Glomerular endothelial cell (primary cell): ENCODE measurements around the gene GMDS. TPM values are rescaled to one million over a fixed set of nuclear protein-coding genes. Genes with fewer than 3 reads are reported as not detected.

Experiments used
- DNase-seq: peaks from one replicate; pipeline ENCODE4 v3.0.0-alpha.2; 2011; ENCODE audit warnings: low read depth, low spot score; ENCODE audit errors: extremely low read depth
- total RNA-seq: library from RNA; depleted of rRNA; stranded (reverse); fragments of >200 nt; gene quantifications from 2 replicates; pipeline ENCODE4 v1.2.3, GENCODE V29; 2015

The GMDS gene
- total RNA-seq, 1 donor from 2014 or later, result 26.3 TPM

DNA sequence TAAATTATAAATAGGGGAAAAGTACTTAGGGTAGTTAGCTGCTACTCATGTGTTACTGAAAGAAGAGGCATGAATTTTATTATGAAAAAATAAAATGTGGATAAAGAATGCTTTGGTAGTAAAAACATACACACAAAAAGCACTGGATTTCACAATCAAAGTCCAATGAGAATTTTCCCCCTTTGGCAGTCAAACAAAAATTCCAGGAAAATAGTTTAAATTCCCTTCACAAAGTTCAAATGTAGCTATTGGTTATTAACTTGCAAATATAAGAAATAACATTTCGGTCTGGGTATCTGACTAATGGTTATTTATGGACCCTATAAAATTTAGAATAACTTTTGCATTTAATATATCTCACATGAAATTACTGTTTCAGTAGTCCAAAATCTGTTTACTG is 425.2 kb downstream of the GMDS start:
- no peak for DNase-seq

GRCh38 chr6:1819007-1819406 is 426.4 kb downstream of the GMDS start:
- no peak for DNase-seq

- no peak for DNase-seq
Observed at GRCh38 chr6:1817033-1817761, 428.2 kb downstream of the GMDS start.

GRCh38 chr6:1815827-1816452 is 429.5 kb downstream of the GMDS start:
- DNase-seq, result no peak

GRCh38 chr6:1814279-1814678 is 431.1 kb downstream of the GMDS start:
- no peak for DNase-seq

GRCh38 chr6:1812487-1812886 is 432.9 kb downstream of the GMDS start:
- DNase-seq, result no peak

GRCh38 chr6:1812034-1812433 is 433.4 kb downstream of the GMDS start:
- no peak for DNase-seq

GRCh38 chr6:1810880-1811279 is 434.5 kb downstream of the GMDS start:
- DNase-seq, result no peak

- DNase-seq, result no peak
Observed at GRCh38 chr6:1809291-1809988, 436.0 kb downstream of the GMDS start.

GRCh38 chr6:1806935-1807334 is 438.5 kb downstream of the GMDS start:
- no peak for DNase-seq

DNA sequence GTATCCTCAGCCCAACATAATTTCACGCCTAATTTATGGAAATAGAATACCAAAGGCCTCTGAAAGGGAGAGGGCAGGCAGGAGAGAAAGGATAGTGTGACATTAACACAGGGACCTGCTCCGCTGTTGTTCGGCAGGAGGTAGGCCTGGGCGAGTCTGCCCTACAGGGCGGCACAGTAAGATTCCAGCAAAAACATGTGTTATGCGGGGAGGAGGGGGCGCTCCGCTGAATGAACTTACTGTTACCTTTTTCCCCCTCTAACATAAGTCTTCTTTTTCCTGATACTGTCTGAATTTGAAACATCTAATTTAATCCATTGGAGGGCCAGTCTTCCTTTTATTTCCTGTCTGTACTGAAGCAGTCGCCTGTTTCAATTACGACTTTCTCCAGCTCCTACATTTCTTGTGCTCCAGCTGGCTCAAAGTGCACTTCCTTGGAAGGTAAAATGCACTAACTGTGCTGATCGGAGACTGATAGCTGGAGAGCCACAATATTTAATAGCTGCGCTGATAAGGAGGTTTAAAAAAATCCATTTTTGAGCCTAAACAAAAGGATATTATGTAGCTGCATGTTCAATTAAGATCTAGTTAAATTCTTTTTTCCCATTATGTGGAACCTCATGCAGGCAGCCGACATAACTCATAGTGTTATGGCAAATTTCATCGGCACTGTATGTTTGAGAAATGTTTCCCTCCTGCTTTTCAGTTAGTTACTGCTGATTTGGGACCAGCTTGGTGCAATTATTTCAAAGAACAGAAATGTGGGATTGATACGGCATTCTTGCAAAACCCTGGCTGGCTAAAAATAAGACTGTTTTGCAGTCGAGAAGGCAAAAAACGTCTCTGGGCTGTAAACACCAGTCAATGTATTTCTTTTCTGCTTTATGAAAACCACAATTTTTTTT is 442.7 kb downstream of the GMDS start:
- no peak for DNase-seq

- no peak for DNase-seq
Observed at GRCh38 chr6:1801401-1801800, 444.0 kb downstream of the GMDS start.

DNA sequence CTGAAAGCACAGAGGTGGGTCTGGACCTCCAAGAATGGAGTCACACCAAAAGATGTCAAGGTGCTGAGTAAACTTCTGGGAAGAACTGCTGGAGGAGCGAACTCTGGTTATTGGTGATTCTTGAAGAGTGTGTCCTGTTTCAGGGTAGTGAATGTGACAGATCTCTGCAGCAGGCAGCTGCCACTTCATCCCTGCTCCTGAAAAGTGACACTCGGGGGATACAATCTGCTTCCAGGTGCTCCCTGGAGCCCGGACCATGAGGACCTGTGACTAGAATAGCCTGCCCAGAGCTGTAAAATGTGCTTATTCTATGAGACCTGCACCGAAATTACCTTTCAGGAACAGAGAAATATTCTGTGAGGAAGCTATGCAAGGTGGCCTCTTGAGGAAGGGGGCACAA is 444.6 kb downstream of the GMDS start:
- DNase-seq, result no peak

DNA sequence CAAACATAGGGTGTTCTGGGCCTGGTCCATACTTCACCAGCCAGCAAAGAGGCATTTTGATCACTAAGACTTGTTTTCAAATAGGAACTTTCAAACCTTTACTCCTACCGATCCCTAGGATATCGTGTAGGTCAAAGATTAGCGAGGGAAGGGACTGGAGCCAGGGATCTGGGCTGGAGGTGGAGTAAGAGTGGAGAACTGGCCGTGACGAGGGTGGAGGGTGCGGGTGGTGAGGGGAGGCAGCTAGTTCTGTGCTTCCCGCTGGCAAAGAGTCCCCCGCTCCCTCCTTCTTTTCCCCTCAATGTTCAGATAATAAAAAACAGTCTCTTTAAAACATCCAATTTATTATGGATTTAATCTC is 446.5 kb downstream of the GMDS start:
- no peak for DNase-seq

DNA sequence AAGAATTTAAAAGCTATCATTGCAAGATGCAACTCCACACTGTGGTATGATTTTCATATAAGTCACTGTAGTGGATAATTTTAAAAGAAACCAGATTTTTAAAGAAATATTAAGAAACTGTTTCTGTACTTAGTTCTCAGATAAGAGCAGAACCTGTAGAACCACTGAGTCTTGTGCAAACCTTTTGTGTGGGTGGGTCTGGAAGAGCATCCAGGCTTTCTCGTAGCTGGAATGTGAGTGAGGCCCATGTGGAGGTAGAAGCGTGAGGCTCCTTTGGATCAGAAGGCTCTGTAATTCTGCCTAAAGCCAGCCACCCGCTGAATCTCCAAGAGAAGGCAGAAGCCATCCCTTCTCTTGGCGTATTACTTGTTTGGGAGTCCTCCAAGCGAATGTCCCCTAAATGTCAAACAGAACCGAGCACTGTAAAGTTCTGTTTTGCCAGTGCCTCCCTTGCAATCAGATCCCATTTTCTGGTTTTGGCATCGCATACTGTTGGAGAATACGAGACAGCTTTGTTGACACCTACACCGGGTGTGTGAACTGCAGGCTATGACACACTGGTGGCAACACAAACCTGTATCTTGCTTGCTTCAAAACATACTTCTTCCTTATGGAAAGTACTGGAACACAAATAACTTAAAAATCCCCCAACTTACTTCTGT is 447.0 kb downstream of the GMDS start:
- no peak for DNase-seq

DNA sequence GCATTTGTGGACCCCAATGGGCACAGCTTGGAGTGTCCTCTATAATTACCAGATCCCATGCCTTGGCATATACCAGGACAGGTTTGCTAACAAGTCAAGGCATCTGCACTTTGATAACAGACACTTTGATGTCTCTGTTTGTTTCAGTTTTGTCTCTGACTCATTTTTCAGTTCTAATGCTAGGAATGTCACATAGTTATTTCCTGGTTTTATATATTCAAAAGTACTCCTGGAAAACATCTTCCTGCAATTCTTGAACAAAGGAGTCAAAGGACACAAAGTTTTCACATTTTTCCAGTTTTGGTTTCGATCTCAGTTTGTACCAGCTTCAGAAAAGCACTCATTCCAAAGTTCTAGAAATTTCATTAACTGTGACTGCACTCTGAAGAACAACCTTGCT is 447.6 kb downstream of the GMDS start:
- DNase-seq, result no peak

DNA sequence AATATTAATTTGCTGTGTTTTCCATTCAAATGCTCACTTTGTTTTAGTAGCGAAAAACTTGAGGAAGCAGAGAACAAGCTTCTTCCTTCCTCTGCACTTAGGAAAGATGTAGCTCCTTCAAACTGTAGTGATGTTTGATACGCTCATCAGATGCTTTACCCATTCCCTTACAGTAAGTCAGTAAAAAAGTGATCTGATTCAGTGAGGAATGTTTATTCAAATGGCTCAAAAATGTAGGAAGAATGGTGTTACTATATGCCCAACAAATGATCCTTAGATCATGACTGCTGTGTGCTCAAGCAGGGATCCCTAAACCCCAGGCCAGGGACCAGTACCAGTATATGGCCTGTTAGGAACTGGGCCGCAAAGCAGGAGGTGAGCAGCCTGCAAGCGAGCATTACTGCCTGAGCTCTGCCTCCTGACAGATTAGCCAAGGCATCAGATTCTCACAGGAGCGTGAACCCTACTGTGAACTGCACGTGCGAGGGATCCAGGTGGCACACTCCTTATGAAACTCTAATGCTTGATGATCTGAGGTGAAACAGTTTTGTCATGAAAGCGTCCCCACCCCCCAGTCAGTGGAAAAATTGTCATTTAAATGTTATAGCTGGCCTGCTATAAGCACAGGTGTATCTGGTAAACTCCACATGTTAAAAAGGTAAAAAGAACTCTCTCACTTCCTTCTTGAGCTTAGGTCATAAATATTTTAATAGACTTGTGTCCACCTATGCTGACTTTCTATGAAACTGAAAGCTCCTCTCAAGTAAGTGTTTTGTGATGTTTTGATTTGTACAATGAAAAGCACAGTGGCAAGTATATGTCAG is 448.5 kb downstream of the GMDS start:
- DNase-seq, result no peak

GRCh38 chr6:1795910-1796309 is 449.5 kb downstream of the GMDS start:
- DNase-seq, result no peak

DNA sequence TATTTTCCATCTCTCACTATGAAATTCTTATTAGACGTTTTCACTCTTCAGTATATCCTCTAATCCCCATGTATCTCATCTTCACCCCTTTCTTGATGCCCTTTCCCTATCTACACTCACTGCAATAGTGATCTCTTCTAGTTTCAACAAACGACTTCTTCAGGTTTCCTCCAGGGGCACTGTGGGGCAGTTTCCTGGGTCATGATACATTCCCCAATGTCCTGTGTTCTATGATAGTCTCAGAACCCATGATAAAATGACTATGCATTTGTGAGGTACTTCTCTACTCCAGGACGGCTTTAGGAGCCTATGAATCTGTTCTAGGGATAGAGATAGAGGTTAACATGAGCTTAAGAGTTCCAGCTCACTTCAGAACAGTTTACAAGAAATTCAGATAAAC is 452.4 kb downstream of the GMDS start:
- DNase-seq, result no peak

GRCh38 chr6:1790684-1791083 is 454.7 kb downstream of the GMDS start:
- no peak for DNase-seq
